OCI-LY3 (cell line): ENCODE results near the gene SSR1.
"Not testable (repeated sequence)": the region's sequence is repeated elsewhere in the genome, so short reads cannot be mapped to it uniquely, and the experiment has no call there.

Experiments
- EZH2phosphoT487 ChIP-seq: fragments of 200-600 bp; shearing (Covaris generic); IDR thresholded peaks from 2 replicates; pipeline ENCODE4 v1.6.1; 2018; ENCODE audit warnings: antibody characterized with exemption, mixed run types, low read depth
- TF ChIP-seq, protein P1 (sequence below): fragments of 200-600, 300-600 bp; sonication (generic); IDR thresholded peaks from 2 replicates; pipeline ENCODE4 v1.5.1; 2014; ENCODE audit warnings: antibody characterized with exemption, low read length, low read depth

DNA sequence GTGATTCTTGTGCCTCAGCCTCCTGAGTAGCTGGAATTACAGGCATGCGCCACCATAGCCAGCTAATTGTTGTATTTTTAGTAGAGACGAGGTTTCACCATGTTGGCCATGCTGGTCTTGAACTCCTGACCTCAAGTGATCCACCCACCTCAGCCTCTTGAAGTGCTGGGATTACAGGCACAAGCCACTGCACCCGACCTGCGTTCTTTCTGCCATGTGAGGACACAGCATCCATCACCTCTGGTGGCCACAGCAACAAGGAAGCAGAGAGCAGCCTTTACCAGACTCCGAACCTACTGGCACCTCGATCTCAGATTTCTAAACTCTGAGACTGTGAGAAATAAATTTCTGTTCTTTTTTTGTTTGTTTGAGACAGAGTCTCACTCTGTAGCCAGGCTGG is 8.9 kb upstream of the SSR1 start:
- TF ChIP-seq, protein P1, sequence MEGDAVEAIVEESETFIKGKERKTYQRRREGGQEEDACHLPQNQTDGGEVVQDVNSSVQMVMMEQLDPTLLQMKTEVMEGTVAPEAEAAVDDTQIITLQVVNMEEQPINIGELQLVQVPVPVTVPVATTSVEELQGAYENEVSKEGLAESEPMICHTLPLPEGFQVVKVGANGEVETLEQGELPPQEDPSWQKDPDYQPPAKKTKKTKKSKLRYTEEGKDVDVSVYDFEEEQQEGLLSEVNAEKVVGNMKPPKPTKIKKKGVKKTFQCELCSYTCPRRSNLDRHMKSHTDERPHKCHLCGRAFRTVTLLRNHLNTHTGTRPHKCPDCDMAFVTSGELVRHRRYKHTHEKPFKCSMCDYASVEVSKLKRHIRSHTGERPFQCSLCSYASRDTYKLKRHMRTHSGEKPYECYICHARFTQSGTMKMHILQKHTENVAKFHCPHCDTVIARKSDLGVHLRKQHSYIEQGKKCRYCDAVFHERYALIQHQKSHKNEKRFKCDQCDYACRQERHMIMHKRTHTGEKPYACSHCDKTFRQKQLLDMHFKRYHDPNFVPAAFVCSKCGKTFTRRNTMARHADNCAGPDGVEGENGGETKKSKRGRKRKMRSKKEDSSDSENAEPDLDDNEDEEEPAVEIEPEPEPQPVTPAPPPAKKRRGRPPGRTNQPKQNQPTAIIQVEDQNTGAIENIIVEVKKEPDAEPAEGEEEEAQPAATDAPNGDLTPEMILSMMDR: not testable (repeated sequence)
- TF ChIP-seq EZH2phosphoT487: not testable (repeated sequence)
